NCI-H524 treated with DMSO at 0.1 percent for 48 hours (cell line): ENCODE data around the gene MS4A18.

Source experiments
- DNase-seq: peaks from one replicate; lab custom pipeline; 2025; lab: John Stamatoyannopoulos, UW

Gene MS4A18

DNA sequence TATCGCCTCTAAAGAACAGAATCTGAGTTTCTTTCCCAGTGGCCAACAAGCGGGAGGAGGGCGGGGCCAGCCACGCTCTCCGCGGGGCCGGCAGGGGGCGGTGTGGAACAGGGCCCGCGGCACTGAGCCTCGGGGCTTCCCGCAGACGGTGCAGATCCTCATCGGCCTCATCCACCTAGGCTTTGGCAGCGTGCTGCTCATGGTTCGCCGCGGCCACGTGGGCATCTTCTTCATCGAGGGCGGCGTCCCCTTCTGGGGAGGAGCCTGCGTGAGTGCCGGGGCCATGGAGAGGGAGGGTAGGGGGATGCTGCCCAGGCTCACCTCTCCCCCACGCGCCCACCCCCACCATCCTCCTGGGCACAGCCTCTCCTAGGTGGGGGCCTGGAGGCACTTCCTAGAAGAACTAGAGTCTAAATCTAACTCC lies 42.9 kb downstream of the MS4A18 start:
- no peak for DNase-seq

DNA sequence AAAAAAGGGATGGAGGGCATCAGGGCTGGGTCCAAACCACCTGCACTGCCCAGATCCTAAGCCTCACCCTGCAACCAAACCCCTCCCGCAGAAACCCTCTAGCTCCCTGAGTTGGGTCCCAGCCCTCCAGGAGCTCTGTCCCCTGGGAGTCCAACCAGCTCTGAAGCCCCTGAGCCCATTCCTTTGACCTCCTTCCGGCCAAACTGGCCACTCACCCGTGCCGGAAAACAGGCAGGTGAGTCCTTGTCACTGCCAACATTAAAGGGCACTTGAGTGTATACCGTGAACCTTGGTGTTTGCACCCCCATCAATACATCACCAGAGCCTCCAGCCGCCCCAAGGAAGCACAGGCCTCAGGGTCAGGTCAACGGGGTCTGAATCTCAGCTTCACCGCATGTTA lies 43.7 kb downstream of the MS4A18 start:
- DNase-seq, result no peak

DNA sequence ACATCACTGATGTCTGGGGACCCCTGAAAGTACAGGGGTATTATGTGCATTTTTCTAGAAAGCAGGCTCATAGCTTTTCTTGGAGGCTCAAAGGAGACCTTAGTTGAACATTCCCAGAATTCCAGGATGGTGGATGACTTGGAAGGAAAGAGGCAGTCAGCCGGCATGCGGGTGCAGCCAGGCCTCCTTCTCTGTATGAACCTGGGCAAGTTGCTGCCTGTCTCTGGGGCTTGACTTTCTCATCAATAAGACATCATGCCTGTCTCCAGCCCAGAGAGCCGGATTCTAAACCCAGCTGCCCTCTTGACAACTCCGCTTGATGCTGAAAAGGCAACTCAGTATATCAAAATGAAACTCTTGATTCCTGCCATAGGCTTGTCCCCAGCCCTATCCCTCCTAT lies 44.8 kb downstream of the MS4A18 start:
- DNase-seq, result no peak

DNA sequence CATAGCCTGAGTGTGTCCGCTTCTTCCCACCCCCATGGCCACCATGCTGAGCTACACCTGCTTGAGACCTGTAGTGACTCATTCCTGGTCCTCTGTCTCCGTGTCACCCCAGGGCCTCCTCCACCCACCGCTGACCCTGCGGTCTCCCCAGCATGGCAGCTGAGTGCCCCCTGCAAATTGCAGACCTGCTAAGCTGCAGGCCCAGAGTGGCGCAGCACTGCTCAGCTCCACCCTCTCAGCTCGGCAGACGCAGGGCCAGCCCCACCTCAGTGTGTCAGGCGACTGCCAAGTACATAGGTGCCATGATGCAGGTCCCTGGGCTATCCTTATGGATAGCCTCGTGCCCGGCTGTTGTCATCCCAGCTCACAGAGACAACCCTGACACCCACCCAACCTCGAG lies 45.3 kb downstream of the MS4A18 start:
- DNase-seq, result no peak

DNA sequence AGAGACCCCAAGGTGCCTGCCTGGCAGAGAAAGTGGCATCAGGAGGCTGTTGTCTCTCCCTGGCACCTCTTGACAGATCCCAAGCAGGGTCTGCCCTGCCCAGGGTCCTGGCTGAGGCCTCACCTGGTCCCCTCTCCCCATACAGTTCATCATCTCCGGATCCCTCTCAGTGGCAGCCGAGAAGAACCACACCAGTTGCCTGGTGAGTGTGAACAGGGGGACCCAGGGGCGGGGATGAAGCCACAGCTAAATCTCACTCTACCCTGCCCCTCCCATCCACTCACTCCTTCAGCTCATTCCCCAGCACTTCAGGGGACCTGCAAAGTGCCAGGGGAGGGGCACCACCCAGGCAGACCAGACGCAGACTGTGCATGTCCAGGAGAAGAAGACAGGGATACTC lies 46.6 kb downstream of the MS4A18 start:
- no peak for DNase-seq

DNA sequence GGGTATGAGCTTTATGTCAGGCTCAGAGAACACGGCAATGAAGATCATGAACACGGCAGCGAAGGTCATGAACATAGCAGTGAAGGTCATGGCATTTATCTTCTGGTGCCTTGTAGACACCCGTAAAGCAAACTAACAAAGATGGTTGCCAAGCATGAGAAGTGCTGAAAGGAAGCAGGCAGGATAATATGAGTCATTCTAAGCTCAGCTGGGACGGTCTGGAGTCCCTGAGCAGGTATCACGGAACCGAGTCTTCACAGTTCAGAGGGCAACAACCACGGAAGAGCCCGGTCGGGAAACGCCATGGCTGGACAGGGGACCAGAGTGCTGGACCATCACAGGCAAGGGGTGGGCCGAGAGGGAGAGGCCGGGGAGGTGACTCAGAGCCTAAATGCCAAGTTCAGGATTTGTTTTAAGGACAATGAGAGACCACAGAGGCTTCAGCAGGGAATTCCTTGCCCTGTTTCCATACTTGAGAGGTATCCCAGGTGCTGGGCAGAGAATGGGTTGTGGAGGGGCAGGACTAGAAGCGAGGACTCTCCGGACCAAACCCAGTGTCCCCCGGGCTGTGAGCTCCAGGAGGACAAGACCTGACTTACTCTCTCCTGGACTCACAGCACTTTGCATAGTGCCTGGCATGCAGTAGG lies 47.5 kb downstream of the MS4A18 start:
- no peak for DNase-seq

DNA sequence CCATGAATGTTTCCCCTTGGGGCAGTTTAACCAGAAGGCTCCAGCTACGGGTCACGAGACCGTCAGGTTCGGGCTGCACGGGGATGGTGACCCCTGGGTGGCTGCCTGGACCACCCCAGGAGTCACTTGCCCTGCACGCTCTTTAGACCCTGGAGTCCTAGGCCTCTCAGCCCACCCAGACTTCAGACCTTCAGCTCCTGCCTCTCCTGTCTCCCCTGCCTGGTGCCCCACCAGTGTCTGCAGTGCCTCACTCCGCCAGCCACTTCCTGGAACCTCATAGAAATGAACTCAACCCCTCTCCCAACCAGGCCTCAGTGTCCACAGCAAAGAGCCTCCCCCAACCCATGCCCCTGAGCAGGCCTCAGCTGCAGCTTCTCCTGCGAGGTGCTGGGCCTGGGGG lies 48.1 kb downstream of the MS4A18 start:
- DNase-seq, result no peak

DNA sequence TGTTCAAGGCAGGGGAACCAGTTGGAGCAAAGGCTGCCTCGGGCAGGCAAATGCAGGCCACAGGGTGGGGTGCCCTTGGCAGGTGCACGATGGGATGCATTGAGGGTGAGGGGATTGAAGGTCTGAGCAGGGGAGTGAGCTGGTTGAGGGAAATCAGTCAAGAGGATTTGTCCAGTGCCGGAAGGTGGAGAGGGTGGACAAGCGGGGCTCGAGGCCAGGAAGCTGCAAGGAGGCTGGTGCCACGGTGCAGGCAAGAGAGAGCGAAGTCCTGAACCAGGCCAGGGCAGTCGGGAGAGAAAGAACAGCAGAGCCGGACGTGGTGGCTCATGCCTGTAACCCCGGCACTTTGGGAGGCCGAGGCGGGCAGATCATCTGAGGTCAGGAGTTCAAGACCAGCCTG lies 50.2 kb downstream of the MS4A18 start:
- DNase-seq, result no peak

DNA sequence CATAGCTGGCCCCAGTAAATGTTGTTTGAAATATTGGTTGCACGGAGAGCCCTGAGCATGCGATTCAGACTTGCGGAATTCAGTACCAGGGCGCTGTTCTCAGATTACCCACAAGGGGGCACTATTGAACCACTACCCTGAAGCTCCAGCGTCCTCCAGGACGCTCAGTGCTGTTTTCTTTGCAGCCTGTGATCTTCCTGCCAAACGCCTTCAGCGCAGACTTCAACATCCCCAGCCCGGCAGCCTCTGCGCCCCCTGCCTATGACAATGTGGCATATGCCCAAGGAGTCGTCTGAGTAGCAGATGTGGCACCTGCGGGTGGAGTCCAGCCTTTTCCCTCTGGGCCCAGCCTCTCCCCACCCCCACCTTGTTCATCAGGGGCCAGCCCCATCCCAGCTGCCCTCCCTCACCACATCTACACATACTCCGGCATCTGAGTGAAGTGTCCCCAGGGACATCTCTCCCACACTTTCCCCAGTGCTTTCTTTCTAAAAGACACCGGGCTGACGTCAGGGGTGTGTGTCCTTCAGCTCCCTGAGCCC lies 51.0 kb downstream of the MS4A18 start:
- peak; percentile 82 for DNase-seq

DNA sequence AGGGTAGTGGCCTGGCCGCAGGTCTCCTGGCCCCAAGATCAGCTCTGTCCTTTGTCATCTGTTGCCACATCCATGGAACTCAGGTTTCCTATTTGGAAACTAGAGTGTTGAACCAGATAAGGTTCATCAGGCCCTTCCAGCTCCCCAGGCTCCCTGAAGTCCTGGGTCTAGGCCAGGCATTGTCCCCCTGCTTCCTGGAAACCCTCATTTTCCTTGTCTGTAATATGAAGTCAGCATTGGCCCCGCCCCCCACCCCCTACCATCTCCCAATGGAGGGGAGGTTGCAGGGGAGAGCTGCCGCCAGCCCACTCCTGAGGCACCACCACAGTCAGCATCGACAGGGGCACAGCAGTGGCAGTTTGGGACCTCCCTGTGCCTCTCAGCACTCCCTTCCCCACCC lies 51.6 kb downstream of the MS4A18 start:
- no peak for DNase-seq

DNA sequence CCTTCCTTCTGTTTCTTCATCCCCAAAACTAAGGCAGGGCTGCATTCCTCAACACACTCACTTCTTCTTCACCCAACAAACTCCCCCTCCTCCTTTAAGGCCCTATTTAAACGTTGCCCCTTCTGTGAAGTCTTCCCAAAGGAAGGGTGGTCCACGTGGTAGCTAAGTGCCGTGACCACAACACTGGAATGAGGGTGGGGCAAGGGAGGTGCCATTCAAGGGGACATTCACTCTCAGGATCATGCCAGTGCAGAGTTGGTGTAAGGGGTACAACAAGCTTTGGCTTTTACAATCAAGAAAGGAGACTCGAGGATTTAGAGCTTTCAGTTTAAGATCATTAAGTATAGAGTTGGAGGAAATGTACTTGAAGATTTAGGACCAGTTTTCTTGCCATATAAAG lies 52.6 kb downstream of the MS4A18 start:
- DNase-seq, result no peak

DNA sequence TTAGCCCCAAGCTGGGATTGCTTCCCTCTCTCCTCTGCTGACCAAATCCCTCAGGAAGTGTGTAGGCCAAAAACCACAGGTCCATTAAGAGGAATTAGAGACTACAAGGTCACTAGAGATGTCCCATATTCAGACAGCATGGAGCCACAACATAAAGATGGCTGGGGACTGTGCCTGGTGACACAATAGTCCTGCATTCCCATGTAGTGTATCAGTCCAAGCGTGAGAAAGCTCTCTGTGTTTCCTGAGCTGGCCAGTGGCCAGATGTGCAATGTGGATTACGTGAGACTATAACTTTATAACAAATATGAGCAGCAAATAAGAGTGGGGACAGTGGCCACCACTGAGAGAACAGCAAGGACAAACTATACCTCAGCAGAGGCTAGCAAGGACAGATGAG lies 53.1 kb downstream of the MS4A18 start:
- DNase-seq, result no peak

DNA sequence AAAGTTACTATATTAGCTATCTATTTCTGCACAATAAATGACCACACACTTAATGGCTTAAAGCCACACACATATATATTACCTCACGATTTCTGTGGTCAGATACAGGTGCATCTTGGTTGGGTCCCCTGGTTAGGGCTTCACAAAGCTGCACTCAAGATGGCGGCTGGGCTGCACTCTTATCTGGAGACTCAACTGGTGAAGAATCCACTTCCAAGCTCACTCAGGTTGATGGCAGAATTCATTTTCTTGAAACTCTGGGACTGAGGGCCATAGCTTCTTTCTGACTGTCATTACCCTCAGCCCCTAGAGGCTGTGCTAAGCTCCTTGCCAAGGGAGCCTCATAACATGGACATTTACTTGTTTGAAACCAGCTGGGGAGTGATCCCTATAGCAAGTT lies 55.5 kb downstream of the MS4A18 start:
- DNase-seq, result no peak

DNA sequence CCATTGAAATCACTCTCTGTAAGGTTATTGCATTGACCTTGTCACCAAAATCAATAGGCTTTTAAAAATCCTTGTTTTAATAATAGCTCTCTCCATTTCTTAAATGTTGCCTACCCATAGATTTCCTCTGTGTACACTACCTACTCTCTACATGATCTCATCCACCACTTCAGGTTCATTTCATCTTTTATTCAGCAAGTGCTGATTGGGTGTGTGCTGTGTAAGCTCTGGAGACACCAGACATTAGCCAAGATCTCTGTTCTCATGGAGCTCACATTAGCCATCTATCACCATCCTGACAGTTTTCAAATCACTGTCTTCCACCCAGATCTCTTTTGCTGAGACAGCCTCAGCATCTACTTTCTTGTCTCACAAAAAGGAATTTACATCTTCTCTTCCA lies 56.3 kb downstream of the MS4A18 start:
- DNase-seq, result no peak

DNA sequence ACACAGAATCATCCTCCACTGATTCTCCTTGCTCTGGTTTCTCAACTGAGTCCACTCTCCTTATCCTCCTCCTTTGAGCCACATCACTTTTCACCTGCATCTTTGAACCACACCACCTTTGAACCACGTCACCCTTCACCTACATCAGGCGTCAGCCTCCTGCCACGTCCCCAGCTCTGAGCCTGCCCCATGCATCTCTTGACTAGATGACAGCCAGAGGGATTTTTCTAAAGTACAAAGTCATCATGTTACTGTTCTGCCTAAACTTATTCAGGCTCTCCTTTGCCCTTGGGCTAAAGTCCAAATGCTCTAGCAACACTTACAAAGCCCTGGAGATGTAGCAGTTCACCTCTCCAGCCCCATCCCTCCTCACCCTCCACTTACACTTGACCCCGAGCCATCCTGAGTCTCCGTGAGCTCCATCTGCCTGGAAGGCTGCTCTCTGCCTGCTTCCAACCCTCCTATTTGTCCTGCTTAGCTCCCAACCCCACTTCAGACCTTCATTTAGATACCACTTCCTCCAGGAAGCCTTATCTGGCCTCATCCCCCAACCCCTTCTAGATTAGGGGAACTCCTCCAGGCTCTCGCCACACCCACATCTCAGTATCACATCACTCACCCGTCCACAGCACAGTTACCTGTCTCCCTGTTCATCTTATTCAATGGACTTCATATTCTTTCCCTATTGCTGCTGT lies 56.9 kb downstream of the MS4A18 start:
- no peak for DNase-seq

DNA sequence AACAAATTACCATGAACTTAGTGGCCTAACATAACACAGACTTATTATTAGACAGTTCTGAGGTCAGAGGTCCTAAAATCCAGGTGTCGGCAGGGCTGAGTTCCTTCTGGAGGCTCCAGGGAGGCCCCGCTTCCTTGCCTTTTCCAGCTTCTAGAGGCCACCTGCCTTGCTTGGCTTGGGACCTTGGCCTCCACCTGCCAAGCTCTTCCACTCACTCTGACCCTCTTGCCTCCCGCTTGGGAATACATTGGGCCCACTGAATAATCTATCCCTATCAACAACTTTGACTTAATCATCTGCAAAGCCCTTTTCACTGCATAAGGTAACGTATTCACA lies 57.4 kb downstream of the MS4A18 start:
- DNase-seq, result no peak

DNA sequence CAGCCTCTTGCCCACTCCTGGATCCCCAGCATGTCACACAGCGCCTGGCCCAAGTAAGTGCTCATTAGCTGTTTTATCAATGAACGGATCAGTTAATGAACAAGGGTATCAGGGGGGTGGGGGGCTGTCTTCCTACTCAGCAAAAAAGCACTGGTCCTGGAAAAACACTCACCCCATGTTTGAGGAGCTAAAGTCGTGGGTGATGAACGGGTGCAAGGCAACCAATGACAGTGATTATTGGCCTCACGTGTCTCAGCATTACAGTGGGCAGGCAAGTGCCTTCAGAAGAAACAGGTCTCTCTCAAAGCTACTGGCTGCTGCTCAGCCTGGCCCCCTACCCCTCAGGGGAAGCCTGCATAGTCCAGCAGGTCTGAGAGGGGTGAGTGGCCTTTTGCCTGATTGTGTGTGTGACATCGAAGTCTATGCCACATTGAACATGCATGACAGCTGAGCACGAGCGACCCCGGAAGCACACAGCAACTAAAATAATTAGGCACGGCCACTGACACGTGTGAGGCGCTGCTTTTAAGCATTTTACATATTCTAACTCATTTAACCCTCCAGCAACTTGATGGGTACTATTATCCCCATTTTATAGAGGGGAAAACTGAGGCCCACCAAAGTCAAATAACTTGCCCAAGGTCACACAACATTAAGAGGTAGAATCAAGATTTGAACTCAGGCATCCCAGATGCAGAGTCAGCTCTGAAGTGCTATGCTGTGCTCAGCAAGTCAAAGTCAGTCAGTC lies 58.0 kb downstream of the MS4A18 start:
- DNase-seq, result no peak

DNA sequence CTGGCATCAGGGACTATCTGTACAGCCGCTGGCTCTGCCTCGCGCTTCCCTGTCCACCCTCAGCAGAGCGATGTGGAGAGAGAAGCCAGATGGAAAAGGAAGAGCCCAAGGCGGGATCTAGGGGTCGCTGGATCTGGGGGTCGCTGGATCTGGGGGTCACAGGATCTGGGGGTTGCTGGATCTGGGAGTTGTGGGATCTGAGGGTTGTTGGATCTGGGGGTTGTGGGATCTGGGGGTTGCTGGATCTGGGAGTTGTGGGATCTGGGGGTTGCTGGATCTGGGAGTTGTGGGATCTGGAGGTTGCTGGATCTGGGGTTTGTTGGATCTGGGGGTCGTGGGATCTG lies 58.6 kb downstream of the MS4A18 start:
- DNase-seq, result no peak

DNA sequence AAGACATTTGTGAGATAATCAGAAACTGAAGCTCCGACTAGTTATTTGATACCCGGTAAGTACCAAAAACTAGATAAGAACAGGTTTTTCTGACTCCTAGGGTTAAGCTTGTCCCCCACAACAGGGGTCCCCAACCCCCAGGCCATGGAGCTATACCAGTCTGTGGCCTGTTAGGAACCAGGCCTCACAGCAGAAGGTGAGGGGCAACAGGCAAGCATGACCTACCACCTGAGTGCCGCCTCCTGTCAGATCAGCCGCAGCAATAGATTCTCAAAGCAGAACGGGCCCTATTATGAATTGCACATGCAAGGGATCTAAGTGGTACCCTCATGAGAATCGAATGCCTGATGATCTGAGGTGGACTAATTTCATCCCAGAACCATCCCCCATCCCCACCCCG lies 59.4 kb downstream of the MS4A18 start:
- no peak for DNase-seq

DNA sequence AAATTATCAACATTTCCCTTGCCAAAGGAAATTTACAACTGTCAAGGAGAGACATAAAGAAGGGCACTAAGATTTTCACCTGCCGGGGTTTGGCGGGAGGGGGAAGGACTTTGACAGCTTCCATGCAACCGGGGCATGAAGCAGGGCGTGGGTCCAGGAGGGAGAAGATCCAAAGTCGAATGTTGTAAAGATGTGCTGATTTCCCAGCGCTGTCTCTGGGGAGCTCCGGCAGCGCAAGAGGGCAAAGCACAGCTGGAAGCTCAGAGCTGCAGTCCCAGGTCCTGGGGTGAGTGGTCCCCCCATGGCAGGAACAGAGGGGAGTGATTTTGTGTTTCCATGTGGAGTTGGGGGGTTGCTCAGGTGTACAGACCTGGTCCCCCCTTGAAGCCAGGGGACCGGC lies 60.6 kb downstream of the MS4A18 start, which contains the start of gene MS4A10:
MS4A10 (plus strand) TSS at position 198 of the 400 bp plus-strand sequence. CDS start 5,003 bp downstream, outside the sequence.
- no peak for DNase-seq

DNA sequence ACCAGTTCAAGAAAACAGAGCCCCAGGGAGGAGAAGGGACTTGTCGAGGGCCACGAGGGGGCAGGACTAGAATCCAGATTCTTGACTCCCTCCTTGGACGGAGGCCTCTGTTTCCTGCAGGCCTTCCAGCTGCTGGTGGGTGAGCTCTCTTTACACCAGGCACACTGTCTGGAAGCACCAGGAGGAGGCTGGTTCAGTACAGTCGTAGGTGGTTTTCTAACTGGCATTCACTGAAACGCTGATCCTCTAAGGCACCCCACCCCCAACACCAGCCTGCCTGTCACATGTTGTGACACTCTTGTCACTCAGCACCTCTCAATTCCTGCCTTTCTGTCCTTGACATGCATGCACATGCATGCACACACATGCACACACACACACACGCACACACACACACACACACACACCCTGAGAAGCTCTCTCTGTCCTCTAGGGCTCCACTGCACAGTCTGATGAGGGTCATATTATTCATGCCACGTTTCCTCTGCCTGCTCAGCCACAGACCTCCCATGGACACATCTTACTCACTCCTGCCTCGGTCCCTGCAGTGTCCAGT lies 61.4 kb downstream of the MS4A18 start:
- no peak for DNase-seq

DNA sequence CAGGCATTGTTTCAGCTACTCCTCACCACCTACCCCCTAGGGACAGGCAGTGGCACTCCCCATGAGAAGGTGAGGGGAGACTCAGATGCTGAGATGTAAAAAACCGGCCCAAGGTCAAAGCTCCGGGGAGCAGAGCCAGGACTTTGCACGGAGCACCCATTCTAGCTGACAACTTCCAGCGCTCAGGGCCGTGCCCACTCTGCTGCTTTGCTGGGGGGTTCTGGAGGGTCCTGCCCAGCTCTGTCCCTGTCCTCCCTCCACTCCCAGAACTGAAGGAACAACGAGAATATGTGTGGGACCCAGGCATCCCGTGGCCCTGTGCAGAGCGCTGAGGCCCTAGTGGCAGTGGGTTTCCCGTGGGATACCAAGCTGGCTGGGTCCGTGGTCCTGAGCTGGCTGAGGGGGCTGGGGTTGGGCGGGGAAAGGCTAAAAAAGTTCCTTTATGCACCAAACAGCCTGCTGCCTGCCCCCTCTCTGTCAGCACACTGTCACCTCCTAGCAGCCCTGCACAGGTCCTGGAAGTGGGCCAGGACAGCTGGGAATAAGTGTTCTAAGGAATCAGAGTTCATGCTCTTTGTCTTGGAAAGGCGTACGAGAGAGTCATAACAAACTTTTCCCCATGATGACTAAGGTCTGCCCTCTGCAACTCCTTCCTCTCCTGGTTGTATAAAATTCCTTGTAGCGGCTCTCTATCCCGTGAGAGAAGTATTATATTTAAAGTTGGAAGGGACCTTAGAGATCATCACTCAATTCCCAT lies 62.5 kb downstream of the MS4A18 start:
- DNase-seq, result no peak
